ENCODE results near the gene NEURL1B.

NEURL1B gene

DNA sequence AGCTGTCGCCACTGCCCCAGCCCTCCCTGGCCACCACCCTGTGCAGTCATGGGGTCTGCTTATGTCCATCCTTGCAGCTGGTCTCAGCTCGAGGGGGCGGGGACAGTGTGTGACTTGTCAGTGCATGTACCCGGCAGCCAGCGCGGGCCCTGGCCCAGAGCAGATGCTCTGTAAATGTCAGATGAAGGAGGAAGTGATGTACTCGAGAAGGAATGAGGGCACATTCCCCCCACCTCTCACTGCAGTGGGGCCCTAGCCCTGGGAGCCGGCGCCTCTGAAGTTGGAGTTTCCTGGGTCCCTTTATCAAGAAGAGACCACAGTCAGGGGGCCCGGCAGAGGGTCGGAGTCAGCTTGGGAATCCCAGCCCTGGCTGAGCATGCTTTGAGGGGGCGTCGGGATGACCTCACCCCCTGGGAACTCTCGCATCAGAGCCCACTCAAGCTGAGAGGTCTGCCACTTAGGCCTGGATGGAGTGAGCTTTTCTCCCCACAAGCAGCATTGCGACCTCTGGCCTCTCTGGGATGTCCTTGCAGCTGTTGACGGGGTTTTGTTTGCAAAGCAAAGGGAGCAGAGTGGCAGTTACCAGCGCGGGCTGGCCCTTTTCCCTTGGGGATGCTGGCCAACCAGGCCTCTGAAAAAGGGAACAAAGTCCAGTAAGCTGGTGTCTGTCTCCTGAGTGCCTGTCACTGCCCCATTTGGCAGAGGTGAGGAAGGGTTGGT lies 19.0 kb downstream of the NEURL1B start:
- Histone ChIP-seq H3K9me3 (no peaks in the 10 kb centered on the region), H3K27me3 (peaks cover 14% of the 10 kb centered on the region), H3K4me3 (ENCODE audit: low read depth in 1 of 2, low read length in 1 of 2) (no peak overlapping the region), H3K36me3 (no peaks in the 10 kb centered on the region), H3K27ac (no peak overlapping the region), H3K4me1 (ENCODE audit: control insufficient read depth in 1 of 2, insufficient read depth in 1 of 2, low read depth in 1 of 2, low read length in 1 of 2) (no peaks in the 10 kb centered on the region)
- TF ChIP-seq, protein P1, sequence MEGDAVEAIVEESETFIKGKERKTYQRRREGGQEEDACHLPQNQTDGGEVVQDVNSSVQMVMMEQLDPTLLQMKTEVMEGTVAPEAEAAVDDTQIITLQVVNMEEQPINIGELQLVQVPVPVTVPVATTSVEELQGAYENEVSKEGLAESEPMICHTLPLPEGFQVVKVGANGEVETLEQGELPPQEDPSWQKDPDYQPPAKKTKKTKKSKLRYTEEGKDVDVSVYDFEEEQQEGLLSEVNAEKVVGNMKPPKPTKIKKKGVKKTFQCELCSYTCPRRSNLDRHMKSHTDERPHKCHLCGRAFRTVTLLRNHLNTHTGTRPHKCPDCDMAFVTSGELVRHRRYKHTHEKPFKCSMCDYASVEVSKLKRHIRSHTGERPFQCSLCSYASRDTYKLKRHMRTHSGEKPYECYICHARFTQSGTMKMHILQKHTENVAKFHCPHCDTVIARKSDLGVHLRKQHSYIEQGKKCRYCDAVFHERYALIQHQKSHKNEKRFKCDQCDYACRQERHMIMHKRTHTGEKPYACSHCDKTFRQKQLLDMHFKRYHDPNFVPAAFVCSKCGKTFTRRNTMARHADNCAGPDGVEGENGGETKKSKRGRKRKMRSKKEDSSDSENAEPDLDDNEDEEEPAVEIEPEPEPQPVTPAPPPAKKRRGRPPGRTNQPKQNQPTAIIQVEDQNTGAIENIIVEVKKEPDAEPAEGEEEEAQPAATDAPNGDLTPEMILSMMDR (IDR thresholded peaks at IDR 0.05), result no peak

DNA sequence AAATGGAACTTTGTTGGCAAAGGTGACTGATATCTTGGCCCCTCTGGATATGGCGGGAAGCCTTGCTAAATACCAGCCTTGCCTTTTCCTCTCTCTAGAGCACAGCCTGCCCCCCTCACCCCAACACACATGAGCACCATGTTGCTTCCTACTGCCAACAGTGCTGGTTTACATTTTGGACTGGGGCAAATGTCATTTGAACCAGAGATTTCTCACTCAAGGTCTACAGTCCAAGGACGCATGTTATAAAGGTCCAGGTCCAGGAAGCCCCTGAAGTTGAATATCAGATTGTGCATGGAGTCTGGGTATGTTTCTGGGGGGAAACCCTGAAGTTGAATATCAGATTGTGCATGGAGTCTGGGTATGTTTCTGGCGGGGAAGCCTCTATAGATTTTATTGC lies 19.9 kb downstream of the NEURL1B start:
- H3K4me1 ChIP-seq (ENCODE audit: control insufficient read depth in 1 of 2, insufficient read depth in 1 of 2, low read depth in 1 of 2, low read length in 1 of 2), result no peaks in the 10 kb centered on the region
- TF ChIP-seq, protein P1 (IDR thresholded peaks at IDR 0.05), result no peak
- no peaks in the 10 kb centered on the region for H3K9me3 ChIP-seq
- H3K27me3 ChIP-seq, result peaks cover 14% of the 10 kb centered on the region
- H3K4me3 ChIP-seq (ENCODE audit: low read depth in 1 of 2, low read length in 1 of 2), result no peak overlapping the region
- H3K36me3 ChIP-seq, result no peaks in the 10 kb centered on the region
- no peak overlapping the region for H3K27ac ChIP-seq

DNA sequence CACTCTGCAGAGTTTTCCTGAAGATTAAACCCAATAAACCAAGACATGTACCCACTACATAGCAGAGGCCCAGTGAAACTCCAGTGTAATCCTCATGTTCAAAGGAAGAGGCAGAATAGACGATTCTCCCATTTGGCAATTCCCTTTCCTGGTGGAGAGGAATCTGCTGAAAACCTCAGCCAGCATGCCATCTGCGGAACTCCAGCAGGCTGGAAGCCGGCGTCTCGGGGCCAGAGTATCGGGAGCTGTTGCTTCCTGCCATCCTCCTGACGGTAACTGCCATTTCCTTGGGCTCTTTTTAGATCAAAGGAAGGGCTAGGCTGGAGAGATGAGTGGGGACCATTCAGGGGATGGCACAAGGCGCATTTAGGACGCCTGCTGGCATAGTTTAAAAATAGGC lies 20.5 kb downstream of the NEURL1B start:
- no peak overlapping the region for H3K27ac ChIP-seq
- TF ChIP-seq, protein P1 (IDR thresholded peaks at IDR 0.05), result no peak
- no peak overlapping the region for H3K4me3 ChIP-seq (ENCODE audit: low read depth in 1 of 2, low read length in 1 of 2)
- H3K36me3 ChIP-seq, result no peaks in the 10 kb centered on the region
- H3K4me1 ChIP-seq (ENCODE audit: control insufficient read depth in 1 of 2, insufficient read depth in 1 of 2, low read depth in 1 of 2, low read length in 1 of 2), result no peaks in the 10 kb centered on the region
- H3K27me3 ChIP-seq, result peaks cover 14% of the 10 kb centered on the region
- no peaks in the 10 kb centered on the region for H3K9me3 ChIP-seq

DNA sequence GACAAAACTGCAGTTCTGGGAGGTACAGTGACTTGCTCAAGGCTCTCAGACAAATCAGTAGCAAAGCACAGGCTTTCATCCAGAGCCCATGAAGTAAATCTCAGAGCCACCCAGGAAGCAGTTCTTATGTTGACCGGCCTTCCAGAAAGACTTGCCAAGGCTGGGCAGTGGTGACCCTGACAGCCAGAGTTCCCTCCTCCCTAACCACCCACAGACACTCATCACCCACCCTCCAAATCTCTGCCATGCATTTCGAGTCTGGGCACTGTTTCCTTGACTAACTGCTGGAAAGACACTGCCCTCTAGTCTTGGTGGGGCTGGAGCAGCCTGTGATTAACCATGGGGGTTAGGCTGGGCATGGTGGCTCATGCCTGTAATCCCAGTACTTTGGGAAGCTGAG lies 21.5 kb downstream of the NEURL1B start:
- no peaks in the 10 kb centered on the region for H3K4me1 ChIP-seq (ENCODE audit: control insufficient read depth in 1 of 2, insufficient read depth in 1 of 2, low read depth in 1 of 2, low read length in 1 of 2)
- H3K27me3 ChIP-seq, result peaks cover 14% of the 10 kb centered on the region
- no peaks in the 10 kb centered on the region for H3K36me3 ChIP-seq
- H3K9me3 ChIP-seq, result no peaks in the 10 kb centered on the region
- no peak overlapping the region for H3K27ac ChIP-seq
- TF ChIP-seq, protein P1 (IDR thresholded peaks at IDR 0.05), result no peak
- H3K4me3 ChIP-seq (ENCODE audit: low read depth in 1 of 2, low read length in 1 of 2), result no peak overlapping the region

DNA sequence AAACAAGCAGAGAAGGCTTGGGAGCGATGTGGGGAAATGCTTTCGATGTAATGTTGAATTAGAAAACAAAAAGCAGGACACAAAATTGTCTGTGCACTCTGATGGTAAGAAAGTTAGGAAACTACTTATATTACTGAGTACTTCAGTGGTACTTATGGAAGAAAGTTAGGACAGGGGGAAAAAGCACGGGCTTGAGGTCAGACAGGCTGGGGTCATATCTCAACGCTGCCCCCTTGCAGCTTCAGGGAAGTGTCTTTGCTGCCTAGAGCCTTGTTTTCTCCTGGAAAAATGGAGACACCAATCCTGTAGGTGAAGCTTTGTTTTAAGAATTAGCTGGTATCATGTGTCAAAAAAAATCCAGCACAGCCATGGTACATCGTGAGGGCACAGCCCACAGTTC lies 23.0 kb downstream of the NEURL1B start:
- no peak overlapping the region for H3K4me3 ChIP-seq (ENCODE audit: low read depth in 1 of 2, low read length in 1 of 2)
- H3K27ac ChIP-seq, result no peak overlapping the region
- H3K4me1 ChIP-seq (ENCODE audit: control insufficient read depth in 1 of 2, insufficient read depth in 1 of 2, low read depth in 1 of 2, low read length in 1 of 2), result no peaks in the 10 kb centered on the region
- no peaks in the 10 kb centered on the region for H3K9me3 ChIP-seq
- peaks cover 14% of the 10 kb centered on the region for H3K27me3 ChIP-seq
- no peaks in the 10 kb centered on the region for H3K36me3 ChIP-seq
- TF ChIP-seq, protein P1 (IDR thresholded peaks at IDR 0.05), result no peak
